OCI-LY3 (cell line): ENCODE results near the gene HEY2.

Experiments used
- H2AFZ ChIP-seq: fragments of 200-600, 300-600 bp; shearing (Covaris generic); 2 replicates; pipeline ENCODE4 v1.6.0; 2014; ENCODE audit warnings: antibody characterized with exemption, low read depth, low read length
- H3K27ac ChIP-seq: fragments of 200-600, 300-600 bp; sonication (generic); 2 replicates; pipeline ENCODE4 v1.5.1; 2014; ENCODE audit warnings: mild to moderate bottlenecking, low read length, moderate library complexity, mixed read lengths
- H3K27me3 ChIP-seq: fragments of 200-600, 300-600 bp; sonication (generic); 2 replicates; pipeline ENCODE4 v1.6.1; 2014; ENCODE audit warnings: low read depth, low read length, mixed read lengths
- H3K36me3 ChIP-seq: fragments of 200-600, 300-600 bp; sonication (generic); replicated peaks from 2 replicates; pipeline ENCODE3; 2014; ENCODE audit warnings: low read depth, low read length, mixed read lengths
- H3K4me1 ChIP-seq: fragments of 300-600, 200-600 bp; sonication (generic); 2 replicates; pipeline ENCODE4 v1.6.1; 2014; ENCODE audit warnings: low read length, mixed read lengths
- H3K4me2 ChIP-seq: fragments of 200-600, 300-600 bp; sonication (generic); 2 replicates; pipeline ENCODE4 v1.6.1; 2014; ENCODE audit warnings: low read length, mixed read lengths
- H3K4me3 ChIP-seq: fragments of 300-600, 200-600 bp; sonication (generic); 2 replicates; pipeline ENCODE4 v1.5.1; 2014; ENCODE audit warnings: antibody characterized with exemption, mild to moderate bottlenecking, low read length, moderate library complexity
- H3K79me2 ChIP-seq: fragments of 300-600, 200-600 bp; shearing (Covaris generic); 2 replicates; pipeline ENCODE4 v1.6.1; 2014; ENCODE audit warnings: mild to moderate bottlenecking, low read length, mixed read lengths
- H3K9ac ChIP-seq: fragments of 300-600, 200-600 bp; shearing (Covaris generic); 2 replicates; pipeline ENCODE4 v1.6.0; 2014; ENCODE audit warnings: mild to moderate bottlenecking, low read length, moderate library complexity
- H3K9me3 ChIP-seq: fragments of 200-600, 300-600 bp; shearing (Covaris generic); 2 replicates; pipeline ENCODE4 v1.6.1; 2014; ENCODE audit warnings: low read length, mixed read lengths; ENCODE audit not compliant: insufficient read depth
- H4K20me1 ChIP-seq: fragments of 200-600, 300-600 bp; sonication (generic); 2 replicates; pipeline ENCODE4 v1.6.1; 2016; ENCODE audit warnings: low read length, mixed read lengths; ENCODE audit not compliant: insufficient read depth
- EZH2phosphoT487 ChIP-seq: fragments of 200-600 bp; shearing (Covaris generic); IDR thresholded peaks from 2 replicates; pipeline ENCODE4 v1.6.1; 2018; ENCODE audit warnings: antibody characterized with exemption, mixed run types, low read depth
- TF ChIP-seq, protein P1 (sequence below): fragments of 200-600, 300-600 bp; sonication (generic); IDR thresholded peaks from 2 replicates; pipeline ENCODE4 v1.5.1; 2014; ENCODE audit warnings: antibody characterized with exemption, low read length, low read depth

Gene HEY2

DNA sequence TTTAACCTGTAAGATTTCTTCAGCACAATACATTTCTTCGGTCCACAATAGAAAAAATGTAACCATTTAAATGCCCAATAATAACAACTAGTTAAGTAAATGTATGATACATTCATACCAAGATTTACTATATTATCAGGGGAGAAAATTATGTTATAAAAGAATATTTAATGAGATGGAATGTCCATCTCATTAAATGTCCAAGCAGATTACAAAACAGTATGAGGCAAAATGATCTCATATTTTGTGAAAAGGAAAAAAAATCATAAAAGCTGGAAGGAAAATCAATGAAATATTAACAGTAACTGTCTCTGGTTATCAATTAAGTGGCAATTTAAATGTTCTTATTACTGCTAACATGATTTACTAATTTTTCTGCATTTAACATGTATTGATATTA lies 10.1 kb upstream of the HEY2 start:
- Histone ChIP-seq H2AFZ (no peak overlapping the region), H3K4me1 (no peaks in the 10 kb centered on the region), H3K27me3 (peaks cover 9% of the 10 kb centered on the region; the same call in 1 of the 2 replicates), H3K36me3 (no peaks in the 10 kb centered on the region), H3K9me3 (no peaks in the 10 kb centered on the region), H3K4me2 (no peak overlapping the region), H3K9ac (no peak overlapping the region), H3K79me2 (no peaks in the 10 kb centered on the region), H3K27ac (no peak overlapping the region), H4K20me1 (no peaks in the 10 kb centered on the region), H3K4me3 (no peak overlapping the region)
- no peak for TF ChIP-seq EZH2phosphoT487
- TF ChIP-seq, protein P1, sequence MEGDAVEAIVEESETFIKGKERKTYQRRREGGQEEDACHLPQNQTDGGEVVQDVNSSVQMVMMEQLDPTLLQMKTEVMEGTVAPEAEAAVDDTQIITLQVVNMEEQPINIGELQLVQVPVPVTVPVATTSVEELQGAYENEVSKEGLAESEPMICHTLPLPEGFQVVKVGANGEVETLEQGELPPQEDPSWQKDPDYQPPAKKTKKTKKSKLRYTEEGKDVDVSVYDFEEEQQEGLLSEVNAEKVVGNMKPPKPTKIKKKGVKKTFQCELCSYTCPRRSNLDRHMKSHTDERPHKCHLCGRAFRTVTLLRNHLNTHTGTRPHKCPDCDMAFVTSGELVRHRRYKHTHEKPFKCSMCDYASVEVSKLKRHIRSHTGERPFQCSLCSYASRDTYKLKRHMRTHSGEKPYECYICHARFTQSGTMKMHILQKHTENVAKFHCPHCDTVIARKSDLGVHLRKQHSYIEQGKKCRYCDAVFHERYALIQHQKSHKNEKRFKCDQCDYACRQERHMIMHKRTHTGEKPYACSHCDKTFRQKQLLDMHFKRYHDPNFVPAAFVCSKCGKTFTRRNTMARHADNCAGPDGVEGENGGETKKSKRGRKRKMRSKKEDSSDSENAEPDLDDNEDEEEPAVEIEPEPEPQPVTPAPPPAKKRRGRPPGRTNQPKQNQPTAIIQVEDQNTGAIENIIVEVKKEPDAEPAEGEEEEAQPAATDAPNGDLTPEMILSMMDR, result no peak

DNA sequence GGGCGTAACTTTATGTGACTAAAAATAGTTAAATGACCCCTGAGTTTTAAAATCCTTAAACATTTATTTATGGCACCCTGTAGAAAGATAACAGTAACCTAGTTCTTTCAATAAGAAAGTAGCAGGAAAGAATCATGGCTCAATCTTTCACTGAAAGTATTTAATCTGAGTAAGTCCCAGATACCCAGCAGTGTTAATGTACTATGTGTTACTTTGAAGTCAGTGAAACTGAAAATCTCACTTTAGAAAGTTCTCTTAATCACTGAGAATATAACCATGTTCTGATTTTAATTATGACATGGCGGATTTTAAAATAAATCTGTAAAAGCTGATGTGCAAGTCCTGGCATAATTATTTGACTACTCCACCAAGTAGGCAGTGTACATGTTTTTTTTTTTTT lies 8.1 kb upstream of the HEY2 start:
- Histone ChIP-seq H4K20me1 (no peaks in the 10 kb centered on the region), H3K9ac (no peak overlapping the region), H3K27me3 (peaks cover 19% of the 10 kb centered on the region), H3K27ac (no peak overlapping the region), H2AFZ (no peak overlapping the region), H3K36me3 (no peaks in the 10 kb centered on the region), H3K4me3 (no peak overlapping the region), H3K9me3 (no peaks in the 10 kb centered on the region), H3K4me2 (no peak overlapping the region), H3K79me2 (no peaks in the 10 kb centered on the region), H3K4me1 (0 out of 2 replicates have a peak, but pooled peaks cover 3% of the 10 kb centered on the region)
- no peak for TF ChIP-seq EZH2phosphoT487
- TF ChIP-seq, protein P1, result no peak

GRCh38 chr6:125742024-125742423 lies 7.4 kb upstream of the HEY2 start:
- Histone ChIP-seq H3K4me1 (0 out of 2 replicates have a peak, but pooled peaks cover 3% of the 10 kb centered on the region), H4K20me1 (no peaks in the 10 kb centered on the region), H3K79me2 (no peaks in the 10 kb centered on the region), H3K27me3 (peaks cover 25% of the 10 kb centered on the region), H3K27ac (no peak overlapping the region), H2AFZ (no peak overlapping the region), H3K9me3 (no peaks in the 10 kb centered on the region), H3K4me3 (no peak overlapping the region), H3K9ac (no peak overlapping the region), H3K36me3 (no peaks in the 10 kb centered on the region), H3K4me2 (no peak overlapping the region)
- TF ChIP-seq EZH2phosphoT487, result no peak
- TF ChIP-seq, protein P1, result no peak

DNA sequence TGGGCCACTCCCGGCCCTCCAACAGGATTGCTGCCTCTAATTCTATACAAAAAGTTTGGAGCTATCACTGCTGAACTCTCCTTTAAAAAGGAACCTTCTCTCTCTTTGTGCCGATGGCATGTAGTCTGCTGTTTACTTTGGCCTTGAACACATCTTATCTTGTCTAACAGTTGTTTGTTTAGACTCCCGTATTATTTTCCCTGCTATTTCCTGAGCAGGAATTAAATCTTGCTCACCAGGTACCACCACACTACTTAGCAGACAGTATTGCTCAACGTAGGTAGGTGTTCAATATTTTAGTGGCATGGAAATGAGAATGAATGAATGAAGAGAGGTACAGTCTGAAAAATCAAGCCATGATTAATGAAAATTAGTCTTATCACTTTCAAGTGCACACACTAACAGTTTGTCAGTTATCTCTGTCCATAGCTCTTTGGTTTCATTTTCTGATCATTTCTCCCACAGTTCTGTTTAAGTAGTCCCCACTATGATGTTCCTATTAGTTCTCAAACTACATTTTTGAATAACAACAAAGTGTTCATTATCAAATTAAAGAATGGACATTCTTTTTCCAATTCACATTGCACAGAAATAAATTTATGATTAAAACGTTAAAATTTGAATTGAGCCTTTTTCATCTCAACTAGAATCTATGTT lies 6.8 kb upstream of the HEY2 start:
- peaks cover 31% of the 10 kb centered on the region for H3K27me3 ChIP-seq

More for the DNA sequence above, 6.8 kb upstream of the HEY2 start:
- 0 out of 2 replicates have a peak, but pooled peaks cover 5% of the 10 kb centered on the region for H3K4me1 ChIP-seq
- H3K9ac ChIP-seq, result no peak overlapping the region
- H3K9me3 ChIP-seq, result no peaks in the 10 kb centered on the region
- no peaks in the 10 kb centered on the region for H3K79me2 ChIP-seq
- H3K4me3 ChIP-seq, result no peak overlapping the region
- TF ChIP-seq EZH2phosphoT487, result no peak
- TF ChIP-seq, protein P1, result no peak
- H4K20me1 ChIP-seq, result no peaks in the 10 kb centered on the region
- no peak overlapping the region for H3K27ac ChIP-seq
- H3K36me3 ChIP-seq, result no peaks in the 10 kb centered on the region
- H3K4me2 ChIP-seq, result no peak overlapping the region
- H2AFZ ChIP-seq, result no peak overlapping the region
